HG02763 (cell line): ENCODE measurements around the gene ZNF281.
"Not testable (repeated sequence)": the region's sequence is repeated elsewhere in the genome, so short reads cannot be mapped to it uniquely, and the experiment has no call there.

Experiments
- ATAC-seq: cut with Tn5 transposase; IDR thresholded peaks from one replicate; pipeline ENCODE4 v1.9.1; 2021; ENCODE audit warnings: mild to moderate bottlenecking, moderate library complexity; ENCODE audit not compliant: unreplicated experiment

ZNF281 gene

GRCh38 chr1:200409761-200410565 is at the start of gene ZNF281:
TSS of gene ZNF281 (minus strand) at chr1:200410036. CDS start at chr1:200409705, 331 bp downstream.
- peak; percentile 97 for ATAC-seq

- no peak for ATAC-seq
Measured at GRCh38 chr1:200458780-200459179, 48.9 kb upstream of the ZNF281 start.

GRCh38 chr1:200457810-200458209 is 48.0 kb upstream of the ZNF281 start:
- no peak for ATAC-seq

GRCh38 chr1:200454425-200454824 is 44.6 kb upstream of the ZNF281 start:
- no peak for ATAC-seq

- ATAC-seq: no peak
Measured at GRCh38 chr1:200453553-200453905, 43.7 kb upstream of the ZNF281 start.

GRCh38 chr1:200452850-200453552 is 43.2 kb upstream of the ZNF281 start:
- no peak for ATAC-seq

- ATAC-seq: peak; percentile 82
Measured at GRCh38 chr1:200448034-200448762, 38.4 kb upstream of the ZNF281 start.

- no peak for ATAC-seq
Measured at GRCh38 chr1:200445213-200445612, 35.4 kb upstream of the ZNF281 start.

- no peak for ATAC-seq
Measured at GRCh38 chr1:200444478-200444877, 34.6 kb upstream of the ZNF281 start.

GRCh38 chr1:200443860-200444259 is 34.0 kb upstream of the ZNF281 start:
- no peak for ATAC-seq

- ATAC-seq: no peak
Measured at GRCh38 chr1:200442537-200443156, 32.8 kb upstream of the ZNF281 start.

- ATAC-seq: no peak
Measured at GRCh38 chr1:200442023-200442422, 32.2 kb upstream of the ZNF281 start.

- no peak for ATAC-seq
Measured at GRCh38 chr1:200438911-200439310, 29.1 kb upstream of the ZNF281 start.

- ATAC-seq: not testable (repeated sequence)
Measured at GRCh38 chr1:200438413-200438812, 28.6 kb upstream of the ZNF281 start.

GRCh38 chr1:200437556-200438203 is 27.8 kb upstream of the ZNF281 start:
- no peak for ATAC-seq

- ATAC-seq: no peak
Measured at GRCh38 chr1:200437088-200437487, 27.3 kb upstream of the ZNF281 start.

- no peak for ATAC-seq
Measured at GRCh38 chr1:200436436-200436835, 26.6 kb upstream of the ZNF281 start.

- no peak for ATAC-seq
Measured at GRCh38 chr1:200435200-200435780, 25.5 kb upstream of the ZNF281 start.

- no peak for ATAC-seq
Measured at GRCh38 chr1:200433586-200433985, 23.8 kb upstream of the ZNF281 start.

- no peak for ATAC-seq
Measured at GRCh38 chr1:200432586-200432985, 22.8 kb upstream of the ZNF281 start.
